Activated CD4-positive, alpha-beta memory T cell treated with anti-CD3 and anti-CD28 coated beads, Interleukin-2, amount 10 ng/mL, durations not matched to agents 7 days and 5 days (primary cell): Measurements from ENCODE around the gene HRG. TPM values are rescaled to one million over a fixed set of nuclear protein-coding genes. Genes with fewer than 3 reads are reported as not detected.

ENCODE experiments used
- CTCF ChIA-PET: fragments of 350-600 bp; sonication (Branson Sonifier 250); formaldehyde crosslinking; loops from one replicate; lab custom pipeline; 2021; ENCODE audit warnings: antibody characterized with exemption, inconsistent platforms; lab: Charles Lee
- POLR2A ChIA-PET: fragments of 350-600 bp; sonication (Branson Sonifier 250); formaldehyde crosslinking; loops from one replicate; lab custom pipeline; 2021; ENCODE audit warnings: antibody characterized with exemption; lab: Charles Lee
- DNase-seq: peaks from one replicate; pipeline ENCODE4 v3.0.0-alpha.2; 2020
- H3K27ac Mint-ChIP-seq: one replicate; pipeline ENCODE4 v1.8.0; 2021; ENCODE audit warnings: mild to moderate bottlenecking, mixed read lengths
- H3K27me3 Mint-ChIP-seq: one replicate; pipeline ENCODE4 v1.8.0; 2021; ENCODE audit warnings: mixed read lengths
- H3K36me3 Mint-ChIP-seq: one replicate; pipeline ENCODE4 v1.8.0; 2021; ENCODE audit warnings: low read depth, mixed read lengths
- H3K4me1 Mint-ChIP-seq: one replicate; pipeline ENCODE4 v1.8.0; 2021; ENCODE audit warnings: mixed read lengths
- H3K4me3 Mint-ChIP-seq: one replicate; pipeline ENCODE4 v1.8.0; 2021; ENCODE audit warnings: mild to moderate bottlenecking, mixed read lengths
- H3K9me3 Mint-ChIP-seq: one replicate; pipeline ENCODE4 v1.8.0; 2021; ENCODE audit warnings: mixed read lengths
- total RNA-seq, 2 experiments: library from RNA; stranded (reverse); gene quantifications; one replicate each; pipeline ENCODE4 v1.2.3, GENCODE V29; 2021

The HRG gene
- total RNA-seq, 2 experiments from 2014 or later = not detected

GRCh38 chr3:186724911-186725310 is 59.1 kb downstream of the HRG start:
- DNase-seq = no peak
- CTCF ChIA-PET = no interaction called here

More at GRCh38 chr3:186724911-186725310, 59.1 kb downstream of the HRG start:
- Mint-ChIP-seq H3K36me3 (no peaks in the 10 kb centered on the region), H3K4me1 (no peaks in the 10 kb centered on the region), H3K27me3 (peaks cover 14% of the 10 kb centered on the region), H3K4me3 (no peak overlapping the region), H3K27ac (no peak overlapping the region), H3K9me3 (no peaks in the 10 kb centered on the region)
- POLR2A ChIA-PET = no interaction called here

Other genes with a start within 250 kb of the HRG start
- 1 to 10 TPM; 4.1 to 4.8 TPM for gene CRYGS, start 121.6 kb upstream of the HRG start, total RNA-seq
- gene TBCCD1, start 98.7 kb upstream of the HRG start, total RNA-seq = 10 to 100 TPM; 11.9 to 13.5 TPM
- 10 to 100 TPM; 50.7 to 55.7 TPM for gene DNAJB11, start 95.3 kb upstream of the HRG start, total RNA-seq
- not detected for gene AHSG, start 53.0 kb upstream of the HRG start, total RNA-seq
- not detected for gene FETUB, start 25.6 kb upstream of the HRG start, total RNA-seq
- gene KNG1, start 51.3 kb downstream of the HRG start, total RNA-seq = not detected
- gene EIF4A2, start 117.6 kb downstream of the HRG start, total RNA-seq = 100 to 1,000 TPM; 385 to 388 TPM
- 10 to 100 TPM; 85.5 to 89.3 TPM for gene RFC4, start 140.5 kb downstream of the HRG start, total RNA-seq
- not detected for gene ADIPOQ, start 176.7 kb downstream of the HRG start, total RNA-seq